HG03095 (cell line): ENCODE results near the gene CASP8.
A peak's percentile ranks its signal among the peaks of the same experiment; 100 is the strongest.

ENCODE experiments used
- ATAC-seq: cut with Tn5 transposase; IDR thresholded peaks from one replicate; pipeline ENCODE4 v1.9.1; 2021; ENCODE audit warnings: moderate library complexity; ENCODE audit not compliant: unreplicated experiment

CASP8 gene

DNA sequence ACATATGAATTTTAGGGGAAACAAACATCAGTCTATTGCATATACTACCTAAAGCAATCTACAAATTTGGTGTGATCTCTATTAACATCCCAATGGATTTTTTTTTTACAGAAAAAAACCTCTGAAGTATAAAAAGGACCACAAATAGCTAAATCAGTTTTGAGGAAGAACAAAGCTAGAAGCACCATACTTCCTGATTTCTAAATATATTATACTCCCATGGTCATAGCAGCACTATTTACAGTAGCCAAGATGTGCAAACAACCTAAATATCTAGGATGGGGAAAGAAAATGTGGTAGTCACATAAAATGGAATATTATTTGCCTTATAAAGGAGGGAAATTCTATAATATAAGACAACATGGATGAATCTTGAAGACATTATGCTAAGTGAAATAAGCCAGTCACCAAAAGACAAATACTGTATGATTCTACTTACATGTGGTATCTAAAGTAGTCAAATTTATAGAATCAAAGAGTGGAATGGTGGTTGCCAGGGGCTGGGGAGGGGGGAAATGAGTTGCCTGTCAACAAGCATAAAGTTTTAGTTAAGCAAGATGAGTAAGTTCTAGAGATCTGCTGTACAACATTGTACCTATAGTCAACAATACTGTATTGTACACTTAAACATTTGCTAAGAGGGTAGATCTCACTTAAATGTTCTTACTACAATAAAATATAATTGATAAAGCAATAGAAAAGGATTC, 17.6 kb upstream of the CASP8 start:
- no peak for ATAC-seq

DNA sequence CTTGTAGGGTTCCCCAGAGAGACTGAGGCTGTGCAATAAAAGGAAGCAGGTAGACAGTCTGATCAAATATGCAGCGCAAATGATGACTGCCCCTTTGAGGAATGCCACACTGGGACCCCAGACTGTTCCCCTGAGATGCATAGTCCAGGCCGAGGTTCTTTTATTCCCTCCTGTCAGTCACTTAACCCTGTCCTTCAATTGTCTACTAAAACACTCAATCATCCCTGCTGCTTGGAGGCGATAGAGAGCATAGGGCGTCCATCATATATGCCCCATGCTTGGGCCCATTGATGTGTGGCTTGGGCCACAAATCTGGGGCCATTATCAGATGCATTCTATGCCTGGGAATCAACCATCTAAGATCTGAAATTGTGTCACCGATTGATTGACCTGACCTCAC, 15.5 kb upstream of the CASP8 start:
- no peak for ATAC-seq

DNA sequence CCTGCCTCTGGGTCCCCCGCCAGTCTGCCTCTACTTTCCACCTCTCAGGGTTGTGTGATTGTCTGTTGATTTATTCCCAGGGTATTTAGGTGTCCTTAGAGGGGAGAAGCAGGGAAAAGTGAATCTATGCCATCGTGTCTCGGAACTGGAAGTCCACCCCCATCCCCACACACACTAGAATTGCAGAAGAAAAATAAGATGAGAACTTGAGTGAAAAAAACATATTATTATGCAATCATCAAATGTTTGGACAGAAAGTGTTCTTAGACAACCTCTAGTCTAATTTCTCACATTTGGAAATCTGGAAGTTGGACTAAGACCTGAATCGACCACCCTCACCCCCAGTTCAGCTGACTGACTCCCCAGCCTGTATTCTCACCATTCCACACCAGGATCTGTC, 14.1 kb upstream of the CASP8 start:
- ATAC-seq: no peak

DNA sequence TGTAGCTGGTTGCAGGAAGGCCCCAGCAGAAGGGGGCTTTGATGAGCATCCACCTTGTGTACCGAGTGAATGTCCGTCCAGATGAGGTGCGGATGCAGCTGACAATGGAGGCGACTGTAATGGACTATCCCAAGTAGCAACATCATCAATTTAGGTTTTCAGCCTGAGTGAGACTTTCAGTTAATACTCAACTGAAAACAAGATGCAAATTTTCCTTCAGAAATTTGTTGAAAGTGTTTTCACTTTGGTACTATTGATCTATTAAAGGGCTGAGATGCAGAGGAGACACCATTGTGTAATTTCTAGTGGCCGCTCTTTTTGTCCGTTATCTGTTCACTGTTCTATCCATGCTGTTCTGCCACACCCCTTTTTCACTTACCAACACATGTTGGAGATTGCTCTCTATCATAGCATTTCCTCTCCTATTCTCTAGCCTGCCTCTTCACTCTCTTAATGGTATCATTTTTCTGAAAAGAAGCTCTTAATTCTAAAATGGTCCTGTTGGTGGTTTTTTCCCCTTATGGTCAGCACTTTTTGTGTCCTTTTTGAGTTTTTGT, 12.0 kb upstream of the CASP8 start:
- ATAC-seq: no peak

DNA sequence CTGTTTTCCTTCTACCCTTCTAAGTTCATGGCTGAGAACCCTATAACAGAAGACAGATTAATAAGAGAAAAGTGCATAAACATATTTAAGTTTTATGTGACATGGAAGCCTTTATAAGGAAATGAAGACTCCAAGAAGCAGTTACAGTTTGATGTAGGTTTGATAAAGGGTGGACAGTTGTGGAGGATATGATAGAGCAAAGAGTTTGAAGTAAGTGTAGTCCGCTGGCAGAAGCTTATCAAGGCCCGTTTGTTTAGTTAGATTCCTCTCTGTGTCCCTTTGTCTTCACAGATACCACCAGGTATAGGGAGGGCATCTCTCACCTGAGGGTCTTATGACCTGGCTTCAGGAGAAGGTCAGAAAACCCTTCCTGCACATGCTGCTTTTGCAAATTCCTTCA, 10.4 kb upstream of the CASP8 start:
- ATAC-seq: no peak

DNA sequence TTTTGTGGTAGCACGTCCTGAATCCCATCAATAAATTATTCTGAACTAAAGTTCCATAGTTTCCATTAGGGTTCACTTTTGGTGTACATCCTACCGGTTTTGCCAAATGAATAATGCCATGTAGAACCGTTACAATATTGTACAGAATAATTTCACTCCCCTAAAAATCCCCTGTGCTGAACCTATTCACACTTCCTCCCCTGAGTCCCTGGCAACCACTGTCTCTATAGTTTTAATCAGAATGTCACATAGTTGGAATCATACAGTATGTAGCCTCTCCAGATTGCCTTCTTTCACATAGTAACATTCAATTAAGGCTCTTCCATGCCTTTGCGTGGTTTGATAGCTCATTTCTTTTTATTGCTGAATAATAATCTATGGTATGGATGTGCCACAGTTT, 9.6 kb upstream of the CASP8 start:
- no peak for ATAC-seq

DNA sequence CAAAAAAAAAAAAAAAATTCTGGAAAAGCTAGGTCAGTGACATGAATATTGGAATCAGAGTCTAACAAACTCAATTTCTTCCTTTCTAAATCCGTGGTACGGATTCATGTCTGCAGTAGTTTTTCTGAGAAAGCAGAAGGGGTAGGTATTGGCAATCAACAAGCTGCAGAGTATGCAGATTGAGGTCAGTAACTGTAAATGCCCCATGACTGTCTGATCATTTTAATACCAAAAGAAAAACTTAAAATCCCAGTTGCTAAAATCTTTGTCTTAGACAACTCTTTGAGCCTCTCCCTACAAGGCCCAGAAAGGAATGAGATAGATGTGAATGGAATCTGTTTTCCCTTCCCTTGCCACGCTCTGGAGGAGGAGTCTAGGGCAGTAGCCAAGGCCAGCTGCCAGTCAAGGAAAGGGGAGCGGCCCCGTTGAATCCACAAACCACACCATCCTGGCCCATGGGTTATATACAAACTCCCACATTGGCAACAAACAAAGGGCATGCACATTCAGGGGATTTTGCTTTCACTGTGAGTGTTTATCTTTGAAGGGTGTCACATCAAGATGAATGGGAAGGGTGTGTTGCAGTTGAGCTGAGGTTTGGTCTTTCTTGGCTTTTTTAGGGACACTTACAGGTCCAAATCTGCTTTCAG, 6.1 kb upstream of the CASP8 start:
- no peak for ATAC-seq

DNA sequence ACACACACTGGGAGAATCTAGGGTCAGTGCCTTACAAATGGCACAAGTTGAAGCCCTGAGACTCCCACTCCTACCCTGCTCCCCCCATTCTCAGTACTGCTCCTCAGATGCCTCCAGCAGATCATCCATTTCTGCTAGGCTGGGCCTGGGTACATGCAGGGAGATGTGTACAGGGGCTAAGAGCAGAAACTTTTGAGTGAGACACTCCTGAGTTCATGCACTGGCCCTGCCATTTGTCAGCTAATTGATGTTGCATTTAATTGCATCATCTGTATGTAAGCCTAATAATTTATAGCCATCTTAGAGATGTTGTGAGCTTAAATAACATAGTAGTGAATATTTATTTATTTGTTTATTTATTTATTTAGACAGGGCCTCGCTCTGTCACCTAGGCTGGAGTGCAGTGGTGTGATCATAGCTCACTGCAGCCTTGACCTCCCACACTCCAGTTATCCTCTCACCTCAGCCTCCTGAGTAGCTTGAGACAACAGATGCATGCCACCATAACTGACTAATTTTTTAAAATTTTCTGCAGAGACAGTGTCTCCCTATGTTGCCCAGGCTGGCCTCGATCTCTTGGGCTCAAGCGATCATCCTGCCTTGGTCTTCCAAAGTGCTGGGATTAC, 4.8 kb upstream of the CASP8 start:
- no peak for ATAC-seq

DNA sequence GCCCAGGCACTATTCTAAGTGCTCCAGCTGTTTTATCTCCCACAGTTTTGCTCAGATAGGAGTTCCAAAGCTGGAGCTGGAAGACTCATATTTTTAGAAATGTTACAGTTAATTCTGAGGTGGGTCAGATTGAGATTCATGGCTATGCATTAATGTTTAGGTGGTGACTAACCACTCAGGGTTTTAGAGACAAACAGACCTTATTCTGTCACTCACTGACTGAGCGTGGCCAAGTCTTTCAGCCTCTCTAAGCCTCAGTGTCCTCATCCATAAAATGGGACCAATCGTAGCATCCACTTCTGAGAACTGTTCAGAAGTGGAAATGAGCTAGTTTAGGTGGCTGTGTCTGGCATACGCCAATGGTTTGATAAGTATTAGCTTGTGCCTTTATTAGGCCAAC, 4.3 kb upstream of the CASP8 start:
- ATAC-seq: no peak

DNA sequence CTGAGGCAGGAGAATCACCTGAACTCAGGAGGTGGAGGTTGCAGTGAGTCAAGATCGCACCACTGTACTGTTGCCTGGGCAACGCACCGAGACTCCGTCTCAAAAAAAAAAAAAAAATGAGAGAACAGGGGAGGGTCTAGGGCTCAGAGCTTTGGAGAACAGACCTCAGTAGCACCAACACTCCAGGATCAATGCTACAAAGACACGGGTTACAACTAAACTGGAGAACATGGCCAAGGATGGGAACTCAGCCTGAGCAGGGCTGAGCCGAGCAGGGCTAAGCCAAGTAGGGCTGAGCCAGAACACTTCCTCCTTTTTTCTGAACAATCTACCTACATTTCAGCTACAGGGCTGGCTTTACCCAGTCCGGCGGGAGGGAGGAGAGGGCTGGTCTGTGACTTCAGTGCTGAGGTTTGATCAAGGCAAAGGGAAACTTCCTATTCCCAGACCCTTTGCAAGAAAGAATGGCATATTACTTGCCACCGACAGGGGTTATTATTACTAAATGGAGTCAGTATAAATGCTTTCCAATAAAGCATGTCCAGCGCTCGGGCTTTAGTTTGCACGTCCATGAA, 2.9 kb upstream of the CASP8 start:
- peak; percentile 48 for ATAC-seq

DNA sequence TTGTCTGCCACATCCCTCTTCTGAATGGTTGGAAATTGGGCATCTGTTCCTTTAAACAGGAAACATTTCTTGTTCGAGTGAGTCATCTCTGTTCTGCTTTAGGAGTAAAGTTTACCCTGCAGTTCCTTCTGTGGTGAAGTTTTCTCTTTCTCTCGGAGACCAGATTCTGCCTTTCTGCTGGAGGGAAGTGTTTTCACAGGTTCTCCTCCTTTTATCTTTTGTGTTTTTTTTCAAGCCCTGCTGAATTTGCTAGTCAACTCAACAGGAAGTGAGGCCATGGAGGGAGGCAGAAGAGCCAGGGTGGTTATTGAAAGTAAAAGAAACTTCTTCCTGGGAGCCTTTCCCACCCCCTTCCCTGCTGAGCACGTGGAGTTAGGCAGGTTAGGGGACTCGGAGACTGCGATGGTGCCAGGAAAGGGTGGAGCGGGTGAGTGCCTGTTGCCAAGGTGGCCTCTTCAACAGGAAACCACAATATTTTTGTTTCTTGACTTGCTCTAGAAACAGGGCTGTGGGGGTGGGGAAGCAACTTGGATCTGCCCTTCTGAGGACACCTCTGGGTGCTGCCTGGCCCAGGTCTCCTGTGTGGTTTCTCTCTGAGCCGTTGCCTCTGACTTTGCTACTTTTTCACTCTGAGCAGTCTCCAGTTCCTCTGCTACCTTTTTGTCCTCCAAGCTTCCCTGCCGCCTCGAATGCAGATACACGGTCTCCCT, 2.2 kb upstream of the CASP8 start:
- peak; percentile 61 for ATAC-seq

DNA sequence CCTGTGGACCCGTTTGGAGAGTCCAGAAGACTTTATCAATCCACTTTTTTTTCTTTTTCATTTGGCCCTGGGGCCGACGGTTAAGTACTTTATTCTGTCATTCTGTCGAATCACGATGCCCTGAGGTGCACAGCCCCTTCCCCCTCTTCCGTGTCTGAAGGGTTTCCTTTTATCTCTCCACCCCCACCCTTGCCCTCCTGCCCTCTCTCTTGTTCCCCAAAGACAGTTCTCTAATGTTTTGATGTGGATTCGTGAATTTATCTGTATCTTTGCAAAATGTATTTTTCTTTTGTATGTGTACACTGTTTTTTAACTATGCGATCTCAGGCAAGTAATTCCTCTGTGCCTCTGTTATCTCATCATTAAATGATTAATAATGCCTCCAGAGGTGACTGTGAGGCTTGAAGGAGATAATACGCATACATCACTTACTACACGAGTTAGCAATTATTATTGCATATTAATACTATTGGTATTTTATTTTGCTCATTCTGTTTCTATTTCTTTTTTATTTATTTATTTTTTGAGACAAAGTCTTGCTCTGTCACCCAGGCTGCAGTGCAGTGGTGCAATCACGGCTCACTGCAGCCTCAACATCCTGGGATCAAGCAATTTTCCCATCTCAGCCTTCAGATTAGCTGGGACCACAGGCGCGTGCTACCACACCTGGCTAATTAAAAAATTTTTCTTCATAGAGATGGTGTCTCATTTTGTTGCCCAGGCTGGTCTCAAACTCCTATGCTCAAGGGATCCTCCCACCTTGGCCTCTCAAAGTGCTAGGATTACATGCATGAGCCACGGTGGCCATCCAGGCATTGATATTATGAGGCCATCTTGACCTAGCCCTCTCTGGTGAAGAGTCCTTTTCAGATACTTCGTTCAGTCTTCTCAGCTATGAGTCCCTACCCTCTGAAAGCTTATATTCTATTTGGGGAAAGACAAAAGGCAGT, 1.4 kb upstream of the CASP8 start:
- peak; percentile 9 for ATAC-seq

DNA sequence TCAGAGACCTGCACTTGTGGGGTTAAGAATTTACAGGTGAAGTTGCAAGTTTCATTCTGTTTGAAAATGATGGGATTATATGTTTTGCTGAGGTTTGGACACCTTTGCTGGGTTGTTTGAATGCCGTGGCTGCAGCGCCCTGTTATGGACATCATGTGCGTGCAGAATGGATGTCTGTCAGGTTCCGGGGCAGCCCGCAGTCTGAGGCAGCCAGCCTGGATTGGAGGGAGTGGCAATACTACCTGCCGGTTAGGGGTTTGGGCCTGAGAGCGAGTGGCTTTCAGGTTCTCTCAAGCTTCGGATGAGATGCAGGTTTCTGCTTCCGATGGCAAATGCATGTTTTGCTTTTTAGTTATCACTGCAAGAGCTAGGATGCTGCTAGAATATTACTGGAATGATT, 1.1 kb downstream of the CASP8 start:
- ATAC-seq: no peak

DNA sequence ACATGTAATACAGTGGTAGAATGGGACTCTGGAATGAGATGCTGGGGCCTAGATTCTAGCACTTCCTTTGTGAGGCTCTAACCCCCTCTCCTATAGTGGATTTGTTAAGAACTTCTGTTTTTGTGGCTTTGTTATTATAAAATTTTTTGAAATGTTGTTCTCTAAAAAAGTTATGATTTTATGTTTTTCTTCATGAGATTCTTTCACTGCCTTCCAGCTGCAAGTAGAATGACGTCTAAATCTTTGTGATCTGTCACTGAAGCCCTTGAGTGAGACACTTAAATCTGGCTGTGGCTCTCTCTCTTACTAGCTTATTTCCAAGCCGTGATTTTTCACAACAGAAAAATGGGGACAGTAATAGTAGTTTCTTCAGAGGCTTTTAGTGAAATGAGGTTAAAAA, 1.6 kb downstream of the CASP8 start:
- no peak for ATAC-seq

DNA sequence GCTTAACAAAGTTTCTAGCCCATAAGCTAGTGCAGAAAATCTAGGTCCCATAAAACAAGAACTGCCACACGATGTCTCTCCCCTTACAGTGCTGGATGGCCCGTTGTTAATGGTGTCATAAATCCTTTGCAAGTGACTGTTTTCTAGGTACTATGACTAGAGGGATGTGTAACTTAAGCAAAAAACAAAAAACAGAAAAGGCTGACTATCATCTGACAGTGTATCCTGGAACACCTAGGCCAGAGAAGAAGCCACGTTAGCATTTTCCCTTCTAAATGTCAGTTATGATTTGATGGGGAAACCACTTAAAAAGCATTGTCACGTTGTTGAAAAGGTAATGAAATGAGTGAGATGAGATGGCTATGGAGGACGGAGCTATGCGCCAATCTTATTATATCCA, 2.4 kb downstream of the CASP8 start:
- no peak for ATAC-seq

DNA sequence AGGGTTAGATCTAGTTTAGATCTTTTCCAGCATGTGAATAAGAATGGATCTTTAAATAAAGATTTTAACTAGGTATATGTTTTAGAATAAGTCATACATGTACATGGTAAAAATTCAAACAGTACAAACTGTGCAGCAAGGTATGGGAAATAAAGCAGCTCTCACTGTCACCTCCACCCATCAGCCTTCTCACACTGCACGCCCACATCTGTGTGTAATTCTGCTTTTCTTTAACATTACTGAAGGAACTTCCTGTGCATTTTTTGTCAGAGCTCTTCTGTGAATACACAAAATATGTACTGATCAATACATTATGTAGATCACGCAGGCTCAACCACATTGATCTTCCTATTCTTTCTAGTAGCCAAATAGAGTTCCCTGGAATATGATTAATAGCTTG, 3.4 kb downstream of the CASP8 start:
- no peak for ATAC-seq

DNA sequence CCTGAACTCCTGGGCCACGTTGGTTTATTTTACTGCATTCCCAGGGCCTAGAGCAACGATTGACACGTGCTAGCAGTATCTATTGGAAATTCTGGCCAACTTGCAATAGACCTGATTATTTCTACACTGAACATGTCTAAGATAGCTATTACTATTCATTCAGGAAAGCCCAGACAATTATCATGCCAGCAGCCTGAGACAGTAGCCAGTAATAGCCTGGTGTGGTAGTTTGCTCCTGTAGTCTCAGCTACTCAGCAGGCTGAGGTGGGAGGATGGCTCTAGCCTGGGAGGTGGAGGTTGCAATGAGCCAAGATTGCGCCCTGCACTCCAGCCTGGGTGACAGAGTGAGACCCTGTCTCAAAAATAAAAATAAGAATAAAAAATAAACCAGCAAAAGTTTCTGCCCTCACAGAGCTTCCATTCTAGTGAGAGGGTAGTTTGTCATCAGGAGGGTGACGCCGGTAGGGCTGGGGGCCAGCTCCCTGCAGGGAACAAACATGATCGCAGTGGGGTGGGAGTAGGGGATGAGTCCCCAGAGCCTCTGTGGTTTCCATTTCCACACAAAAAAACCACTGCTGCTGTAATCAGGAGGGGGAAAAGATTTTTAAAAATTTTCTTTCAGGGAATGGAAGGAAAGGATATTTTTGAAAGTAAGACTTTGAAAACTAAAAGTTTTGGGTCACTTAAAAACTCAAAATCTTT, 4.3 kb downstream of the CASP8 start:
- no peak for ATAC-seq

DNA sequence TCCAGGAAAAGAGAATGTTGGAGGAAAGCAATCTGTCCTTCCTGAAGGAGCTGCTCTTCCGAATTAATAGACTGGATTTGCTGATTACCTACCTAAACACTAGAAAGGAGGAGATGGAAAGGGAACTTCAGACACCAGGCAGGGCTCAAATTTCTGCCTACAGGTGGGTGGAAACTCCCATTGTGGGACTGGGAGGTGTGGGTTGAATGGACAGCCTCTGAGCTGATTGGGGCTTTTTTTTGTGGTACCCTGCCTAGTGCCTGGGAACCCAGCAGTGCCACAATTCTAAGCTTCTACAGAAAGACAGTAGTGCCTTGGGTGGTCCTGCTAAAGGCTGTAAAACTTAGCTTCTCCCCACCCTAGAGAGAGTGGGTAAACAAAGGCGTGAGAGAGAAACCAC, 6.3 kb downstream of the CASP8 start:
- ATAC-seq: no peak

DNA sequence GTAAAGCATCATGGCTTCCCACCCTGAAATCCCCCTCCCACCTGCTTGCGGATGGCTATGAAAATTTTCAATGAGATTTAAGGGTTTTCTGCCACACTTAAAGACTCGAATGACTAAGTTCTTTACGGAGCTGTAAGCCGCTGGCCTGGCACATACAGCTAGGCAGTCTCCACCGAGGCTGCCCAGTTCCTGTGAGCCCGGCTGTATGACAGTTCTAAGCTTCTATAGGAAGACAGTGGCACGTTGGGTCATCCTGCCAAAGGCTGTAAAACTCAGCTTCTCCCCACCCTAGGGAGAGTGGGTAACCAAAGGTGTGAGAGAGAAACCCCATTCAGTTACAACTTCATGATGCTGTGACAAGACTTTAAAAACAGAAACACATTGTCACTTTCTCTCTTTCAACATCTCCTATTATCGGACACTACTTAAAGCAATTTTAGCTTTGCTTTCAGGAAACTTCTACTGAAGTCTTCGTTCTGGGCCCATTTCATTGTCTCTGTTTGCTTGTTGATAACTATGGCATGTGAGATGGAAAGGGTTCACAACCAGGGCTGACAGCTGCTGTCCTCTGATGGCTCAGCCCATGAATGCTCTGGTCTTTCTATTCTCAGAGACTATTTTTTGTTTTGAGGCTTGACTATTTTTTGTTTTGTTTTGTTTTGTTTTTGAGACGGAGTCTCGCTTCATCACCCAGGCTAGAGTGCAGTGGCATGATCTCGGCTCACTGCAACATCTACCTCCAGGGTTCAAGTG, 7.1 kb downstream of the CASP8 start:
- ATAC-seq: no peak
